Keratinocyte (primary cell): ENCODE results near the gene GTF2I. TPM values are rescaled to one million over a fixed set of nuclear protein-coding genes. Genes with fewer than 3 reads are reported as not detected.

Source experiments
- DNase-seq: peaks from one replicate; pipeline ENCODE4 v3.0.0-alpha.2; 2011; ENCODE audit warnings: low read depth, missing footprints, low spot score
- FAIRE-seq: peaks from 2 replicates; lab custom pipeline; 2011; peaks lifted over from hg19 to GRCh38; lab: Jason Lieb, UNC
- H2AFZ ChIP-seq: 2 replicates; pipeline ENCODE4 v1.6.0; 2012; ENCODE audit warnings: low read length, control low read depth, inconsistent platforms; ENCODE audit not compliant: control insufficient read depth
- H3K27ac ChIP-seq: 2 replicates; pipeline ENCODE4 v1.5.1; 2011; ENCODE audit warnings: low read length; ENCODE audit not compliant: control insufficient read depth, insufficient read depth
- H3K27me3 ChIP-seq: 3 replicates; pipeline ENCODE4 v1.6.0; 2011; ENCODE audit warnings: low read length; ENCODE audit not compliant: control insufficient read depth, insufficient read depth; ENCODE audit errors: extremely low read depth
- H3K36me3 ChIP-seq, 2 experiments: 2 replicates in 1 of 2; 3 replicates in 1 of 2; pipeline ENCODE4 v1.5.1; 2011; ENCODE audit warnings: low read length in 2 of 2, mild to moderate bottlenecking in 1 of 2; ENCODE audit not compliant: control insufficient read depth in 2 of 2, insufficient read depth in 2 of 2; ENCODE audit errors: extremely low read depth in 1 of 2
- H3K4me1 ChIP-seq: 3 replicates; pipeline ENCODE4 v1.5.1; 2011; ENCODE audit warnings: low read length; ENCODE audit not compliant: control insufficient read depth, insufficient read depth; ENCODE audit errors: extremely low read depth
- H3K4me2 ChIP-seq: 3 replicates; pipeline ENCODE4 v1.6.0; 2011; ENCODE audit warnings: low read depth, low read length; ENCODE audit not compliant: control insufficient read depth, insufficient read depth; ENCODE audit errors: extremely low read depth
- H3K4me3 ChIP-seq, 3 experiments: fragments of 200-600 bp in 1 of 3; sonication (generic) in 1 of 3; 2 replicates in 2 of 3; 3 replicates in 1 of 3; pipeline ENCODE4 v1.5.1; 2011 to 2016; ENCODE audit warnings: low read length in 3 of 3, mild to moderate bottlenecking in 3 of 3, control low read depth in 2 of 3, inconsistent platforms in 1 of 3, low read depth in 1 of 3, mixed read lengths in 1 of 3, mixed run types in 1 of 3, moderate library complexity in 1 of 3; ENCODE audit not compliant: control insufficient read depth in 2 of 3, insufficient read depth in 2 of 3; ENCODE audit errors: extremely low read depth in 1 of 3
- H3K79me2 ChIP-seq: 2 replicates; pipeline ENCODE4 v1.6.0; 2012; ENCODE audit warnings: low read length; ENCODE audit not compliant: control insufficient read depth, insufficient read depth
- H3K9ac ChIP-seq: 3 replicates; pipeline ENCODE4 v1.6.0; 2011; ENCODE audit warnings: low read length; ENCODE audit not compliant: control insufficient read depth, insufficient read depth; ENCODE audit errors: extremely low read depth
- H3K9me1 ChIP-seq: 3 replicates; pipeline ENCODE4 v1.6.0; 2011; ENCODE audit warnings: low read length; ENCODE audit not compliant: control insufficient read depth, insufficient read depth; ENCODE audit errors: extremely low read depth
- H3K9me3 ChIP-seq: 2 replicates; pipeline ENCODE4 v1.5.1; 2012; ENCODE audit warnings: low read depth, low read length; ENCODE audit not compliant: control insufficient read depth
- H4K20me1 ChIP-seq: 3 replicates; pipeline ENCODE4 v1.6.0; 2011; ENCODE audit warnings: low read length; ENCODE audit not compliant: control insufficient read depth, insufficient read depth; ENCODE audit errors: extremely low read depth
- CTCF ChIP-seq, 3 experiments: IDR thresholded peaks in 1 of 3; conservative IDR thresholded peaks in 1 of 3; optimal IDR thresholded peaks in 1 of 3; 2 replicates in 2 of 3; 3 replicates in 1 of 3; pipeline versions ENCODE3 to v1.5.1; 2011; ENCODE audit warnings: low read length in 3 of 3, mild to moderate bottlenecking in 3 of 3, moderate library complexity in 2 of 3, control low read depth in 1 of 3, inconsistent platforms in 1 of 3; ENCODE audit not compliant: insufficient read depth in 2 of 3; ENCODE audit errors: extremely low read depth in 1 of 3
- EZH2 ChIP-seq: IDR thresholded peaks from one replicate; pipeline ENCODE4 v1.6.1; 2012; ENCODE audit warnings: inconsistent platforms, mild to moderate bottlenecking, low read length, moderate library complexity
- dilution Hi-C: fragments of 300-500 bp; cut with MboI; formaldehyde crosslinking; loops from one replicate; pipeline ENCODE4 v1.7.0; 2020; ENCODE audit warnings: low sequenced_read_pairs; ENCODE audit not compliant: extremely low pct_ligation_motif_present
- polyA plus RNA-seq, 5 experiments: library from polyadenylated mRNA; depleted of rRNA in 3 of 5; stranded (reverse) in 3 of 5; stranded (forward) in 1 of 5; unstranded in 1 of 5; fragments of >200 nt; gene quantifications; 1 replicate in 1 of 5; 2 replicates in 3 of 5; 3 replicates in 1 of 5; pipeline versions ENCODE4 v1.2.1 to v1.2.3, GENCODE V29; 2011 to 2012; ENCODE audit warnings: missing spikeins in 2 of 5, low read depth in 1 of 5, low replicate concordance in 1 of 5

GTF2I gene
- polyA plus RNA-seq, 1 donor (not counting 4 experiments of a cell fraction or from before 2014, with no cell fraction given) = 56.1 TPM

GRCh38 chr7:74707238-74707637, 49.7 kb downstream of the GTF2I start:
- no peak for FAIRE-seq

DNA sequence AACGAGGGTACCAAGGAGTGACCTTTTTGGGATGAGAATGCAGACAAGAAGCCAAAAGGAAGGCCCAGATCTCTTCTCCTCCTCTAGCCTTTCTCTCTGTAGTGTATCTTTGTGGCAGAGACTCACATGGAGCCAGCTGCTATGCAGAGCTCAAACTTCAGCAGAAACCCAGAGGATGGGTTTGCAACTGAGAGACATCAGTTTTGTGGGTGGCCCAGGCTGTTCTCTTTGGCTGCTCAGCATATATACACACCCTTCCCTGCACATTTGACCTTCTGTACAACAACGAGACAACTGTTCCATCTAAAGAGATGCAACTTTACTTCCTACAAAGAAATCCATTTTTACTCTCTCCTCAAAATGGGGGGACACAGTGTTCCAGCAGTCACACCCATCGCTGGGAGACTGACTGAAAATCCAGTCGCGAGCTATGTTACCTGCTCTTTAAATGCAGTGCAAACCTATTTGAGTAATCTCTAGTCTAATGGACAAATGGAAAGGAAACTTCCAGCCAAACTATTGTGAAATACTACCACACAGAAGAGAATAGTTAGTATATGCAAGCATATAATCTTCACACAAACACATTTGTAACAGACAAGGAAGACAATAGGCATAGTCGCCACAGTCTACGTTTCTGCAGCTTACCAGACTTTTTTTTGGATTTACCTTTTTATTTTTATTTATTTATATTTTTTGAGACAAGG, 51.2 kb downstream of the GTF2I start:
- Histone ChIP-seq H2AFZ (no peak overlapping the region), H3K27me3 (no peaks in the 10 kb centered on the region), H3K79me2 (no peaks in the 10 kb centered on the region), H3K27ac (no peak overlapping the region), H4K20me1 (no peaks in the 10 kb centered on the region), H3K4me1 (no peaks in the 10 kb centered on the region), H3K4me2 (no peak overlapping the region), H3K4me3 (no peak overlapping the region), H3K9ac (no peak overlapping the region), H3K36me3 (peaks cover 17 to 25% of the 10 kb centered on the region in 2 experiments), H3K9me3 (no peaks in the 10 kb centered on the region), H3K9me1 (no peaks in the 10 kb centered on the region)
- FAIRE-seq (no peak), DNase-seq (no peak)
- dilution Hi-C loops = no loop called here
- TF ChIP-seq EZH2 = no peak
- no peak for TF ChIP-seq CTCF (optimal IDR thresholded peaks at IDR 0.05 in 1 of 3, IDR thresholded peaks at IDR 0.05 in 1 of 3, conservative IDR thresholded peaks at IDR 0.05 in 1 of 3; ENCODE audit: extremely low read depth in 1 of 3, insufficient read depth in 2 of 3, low read length in 3 of 3)

More at GRCh38 chr7:74707238-74707637, 49.7 kb downstream of the GTF2I start:
- Histone ChIP-seq H3K9ac (no peak overlapping the region), H4K20me1 (no peaks in the 10 kb centered on the region), H3K4me2 (no peak overlapping the region), H3K4me3 (no peak overlapping the region), H3K27ac (no peak overlapping the region), H3K36me3 (peaks cover 21 to 25% of the 10 kb centered on the region in 2 experiments), H3K9me3 (no peaks in the 10 kb centered on the region), H3K4me1 (no peaks in the 10 kb centered on the region), H2AFZ (no peak overlapping the region), H3K27me3 (no peaks in the 10 kb centered on the region), H3K79me2 (no peaks in the 10 kb centered on the region), H3K9me1 (no peaks in the 10 kb centered on the region)
- no peak for TF ChIP-seq CTCF (optimal IDR thresholded peaks at IDR 0.05 in 1 of 3, IDR thresholded peaks at IDR 0.05 in 1 of 3, conservative IDR thresholded peaks at IDR 0.05 in 1 of 3; ENCODE audit: extremely low read depth in 1 of 3, insufficient read depth in 2 of 3, low read length in 3 of 3)
- TF ChIP-seq EZH2 = no peak
- no peak for DNase-seq
- dilution Hi-C loops = no loop called here
